H1 (cell line): Measurements from ENCODE around the gene C5orf46. TPM values are rescaled to one million over a fixed set of nuclear protein-coding genes. Genes with fewer than 3 reads are reported as not detected.

Experiments
- GABPA ChIP-seq: IDR thresholded peaks from 2 replicates; pipeline ENCODE4 v1.6.1; 2011; ENCODE audit warnings: mild to moderate bottlenecking, low read length, moderate library complexity, borderline replicate concordance; ENCODE audit not compliant: insufficient read depth
- polyA plus RNA-seq, 7 experiments: library from polyadenylated mRNA; depleted of rRNA in 3 of 7; stranded (reverse) in 5 of 7; unstranded in 2 of 7; fragments of >200 nt in 5 of 7; fragments of 200-250 nt in 2 of 7; gene quantifications; 1 replicate in 5 of 7; 2 replicates in 1 of 7; 4 replicates in 1 of 7; pipeline versions ENCODE4 v1.2.1 to v1.2.3, GENCODE V29; 2011 to 2013; ENCODE audit warnings: missing spikeins in 2 of 7, mixed read lengths in 2 of 7
- total RNA-seq: library from RNA; stranded (reverse); fragmentation: NEBNext Ultra II Directional; extraction: Animal tissue kit (Norgen Biotek cat#: 25700); gene quantifications from 2 replicates; pipeline ENCODE4 v1.2.1, GENCODE V29; 2021

Gene C5orf46
- total and polyA plus RNA-seq, 2 of the 8 experiments (the other 6 are each of a cell fraction or from before 2014, with no cell fraction given) = not detected

DNA sequence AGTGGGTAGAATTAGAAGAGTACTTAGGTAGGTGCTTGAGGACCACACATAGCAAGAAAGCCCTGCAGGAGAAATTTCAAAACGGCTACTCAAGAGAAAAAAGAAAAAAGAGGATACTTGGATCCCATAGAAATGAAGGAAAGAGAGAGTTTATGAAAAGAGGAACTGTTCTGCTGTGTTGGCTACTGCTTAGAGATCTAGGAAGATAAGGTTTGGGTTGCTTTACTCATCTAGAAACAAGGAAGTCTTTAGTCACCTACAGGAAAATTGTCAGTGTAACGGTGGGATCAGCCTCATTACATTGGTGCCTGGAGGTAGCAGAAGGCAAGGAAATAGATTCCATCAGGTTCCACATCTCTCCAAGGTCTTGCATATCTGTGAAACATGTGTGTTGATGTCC, 14.8 kb upstream of the C5orf46 start (continued):
- TF ChIP-seq GABPA = no peak
- TF ChIP-seq, all 59 proteins: peak for 0
